Endothelial cell of umbilical vein (primary cell): ENCODE measurements around the gene OR10J5. TPM values are rescaled to one million over a fixed set of nuclear protein-coding genes. Genes with fewer than 3 reads are reported as not detected.

Experiments
- BruUV-seq: library from RNA; stranded (reverse); fragments of 400-500 nt; replicated peaks from 2 replicates; lab custom pipeline; 2021; lab: Mats Ljungman, UMichigan
- CTCF ChIA-PET: fragments of 300-600, 350-600 bp; sonication (Branson Sonifier 250); formaldehyde crosslinking; loops from one replicate; lab custom pipeline; 2021; ENCODE audit warnings: antibody characterized with exemption, inconsistent platforms; lab: Charles Lee
- POLR2A ChIA-PET: fragments of 300-600, 350-600 bp; sonication (Branson Sonifier 250); formaldehyde crosslinking; loops from one replicate; lab custom pipeline; 2021; ENCODE audit warnings: antibody characterized with exemption, inconsistent platforms; lab: Charles Lee
- DNase-seq: peaks from one replicate; pipeline ENCODE4 v3.0.0-alpha.2; 2011; ENCODE audit warnings: low read depth, low spot score
- FAIRE-seq: peaks from 2 replicates; lab custom pipeline; 2011; peaks lifted over from hg19 to GRCh38; lab: Jason Lieb, UNC
- H2AFZ ChIP-seq: 2 replicates; pipeline ENCODE4 v1.6.0; 2012; ENCODE audit warnings: low read depth, low read length, control low read depth, inconsistent platforms
- H3K27ac ChIP-seq: 2 replicates; pipeline ENCODE4 v1.5.1; 2011; ENCODE audit warnings: low read depth, mild to moderate bottlenecking, control low read depth, low read length, moderate library complexity; ENCODE audit not compliant: insufficient read depth
- H3K27me3 ChIP-seq, 2 experiments: 2 replicates each; pipeline versions ENCODE4 v1.6.0 to v1.6.1; 2011; ENCODE audit warnings: low read length in 2 of 2, mixed read lengths in 1 of 2; ENCODE audit not compliant: control insufficient read depth in 2 of 2, insufficient read depth in 2 of 2
- H3K36me3 ChIP-seq, 2 experiments: 2 replicates in 1 of 2; 3 replicates in 1 of 2; pipeline ENCODE4 v1.5.1; 2011; ENCODE audit warnings: low read length in 2 of 2, mild to moderate bottlenecking in 1 of 2, moderate library complexity in 1 of 2; ENCODE audit not compliant: control insufficient read depth in 2 of 2, insufficient read depth in 2 of 2; ENCODE audit errors: extremely low read depth in 1 of 2
- H3K4me1 ChIP-seq: 3 replicates; pipeline ENCODE4 v1.5.1; 2011; ENCODE audit warnings: mild to moderate bottlenecking, low read length; ENCODE audit not compliant: control insufficient read depth, insufficient read depth; ENCODE audit errors: extremely low read depth
- H3K4me2 ChIP-seq: 2 replicates; pipeline ENCODE4 v1.6.1; 2011; ENCODE audit warnings: low read length, control low read depth, mixed read lengths; ENCODE audit not compliant: insufficient read depth
- H3K4me3 ChIP-seq, 3 experiments: fragments of 200-600 bp in 1 of 3; sonication (generic), shearing (Covaris generic) in 1 of 3; replicated peaks in 1 of 3; 2 replicates each; pipeline ENCODE4 v1.5.1; 2011 to 2016; ENCODE audit warnings: control low read depth in 3 of 3, low read length in 3 of 3, mild to moderate bottlenecking in 2 of 3, inconsistent platforms in 1 of 3, low read depth in 1 of 3, moderate library complexity in 1 of 3; ENCODE audit not compliant: insufficient read depth in 1 of 3
- H3K79me2 ChIP-seq: 2 replicates; pipeline ENCODE4 v1.6.0; 2012; ENCODE audit warnings: low read length, inconsistent platforms; ENCODE audit not compliant: control insufficient read depth, insufficient read depth
- H3K9ac ChIP-seq: replicated peaks from 2 replicates; pipeline ENCODE3; 2011; ENCODE audit warnings: low read length, control low read depth; ENCODE audit not compliant: insufficient read depth; ENCODE audit errors: extremely low read depth
- H3K9me1 ChIP-seq: replicated peaks from 3 replicates; pipeline ENCODE4 v1.6.0; 2011; ENCODE audit warnings: mild to moderate bottlenecking, low read length; ENCODE audit not compliant: control insufficient read depth, insufficient read depth; ENCODE audit errors: extremely low read depth
- H3K9me3 ChIP-seq: replicated peaks from 2 replicates; pipeline ENCODE4 v1.5.1; 2012; ENCODE audit warnings: low read length, inconsistent platforms; ENCODE audit not compliant: control insufficient read depth, insufficient read depth
- H4K20me1 ChIP-seq: replicated peaks from 2 replicates; pipeline ENCODE3; 2011; ENCODE audit warnings: mild to moderate bottlenecking, low read length; ENCODE audit not compliant: control insufficient read depth, insufficient read depth; ENCODE audit errors: extremely low read depth
- EZH2 ChIP-seq: IDR thresholded peaks from 2 replicates; pipeline ENCODE4 v1.6.1; 2012; ENCODE audit warnings: borderline replicate concordance, low read depth, mild to moderate bottlenecking, moderate library complexity, low read length, inconsistent platforms; ENCODE audit not compliant: severe bottlenecking
- FOS ChIP-seq: IDR thresholded peaks from 2 replicates; pipeline ENCODE4 v1.6.1; 2011; ENCODE audit warnings: mild to moderate bottlenecking, low read length, moderate library complexity, borderline replicate concordance; ENCODE audit not compliant: insufficient read depth
- GATA2 ChIP-seq: IDR thresholded peaks from 2 replicates; pipeline ENCODE4 v1.7.0; 2011; ENCODE audit warnings: low read depth, mild to moderate bottlenecking, moderate library complexity, mixed read lengths, low read length; ENCODE audit not compliant: insufficient read length, insufficient read depth
- JUN ChIP-seq: IDR thresholded peaks from 2 replicates; pipeline ENCODE4 v1.6.1; 2011; ENCODE audit warnings: borderline replicate concordance, low read depth; ENCODE audit not compliant: insufficient read length, insufficient read depth
- MYC ChIP-seq: IDR thresholded peaks from one replicate; pipeline ENCODE4 v1.6.1; 2011; ENCODE audit warnings: mild to moderate bottlenecking, low read depth, low read length
- POLR2A ChIP-seq: IDR thresholded peaks from 2 replicates; pipeline ENCODE4 v1.6.1; 2012; ENCODE audit warnings: low read depth, mild to moderate bottlenecking, control low read depth, low read length
- POLR2AphosphoS5 ChIP-seq: IDR thresholded peaks from 2 replicates; pipeline ENCODE4 v1.6.1; 2012; ENCODE audit warnings: low read depth, mild to moderate bottlenecking, control low read depth, low read length, moderate library complexity; ENCODE audit not compliant: insufficient read depth
- dilution Hi-C: fragments of 300-500 bp; cut with MboI; formaldehyde crosslinking; loops from one replicate; pipeline ENCODE4 v1.15.0; 2019; ENCODE audit warnings: low sequenced_read_pairs; ENCODE audit not compliant: extremely low pct_ligation_motif_present
- intact Hi-C: fragments of 100-400 bp; cut with micrococcal nuclease; formaldehyde crosslinking; loops from one replicate; pipeline ENCODE4 v1.10.0; 2022
- polyA plus RNA-seq, 4 experiments: library from polyadenylated mRNA; depleted of rRNA in 3 of 4; stranded (reverse) in 3 of 4; unstranded in 1 of 4; fragments of >200 nt; gene quantifications; 2 replicates each; pipeline versions ENCODE4 v1.2.1 to v1.2.3, GENCODE V29; 2011 to 2012; ENCODE audit warnings: missing spikeins in 1 of 4
- total RNA-seq: library from RNA; stranded (reverse); gene quantifications from 2 replicates; pipeline ENCODE4 v1.2.3, GENCODE V29; 2021
- TF ChIP-seq, protein P1 (sequence below), 2 donors: IDR thresholded peaks; 1 replicate in 1 of 2; 2 replicates in 1 of 2; pipeline ENCODE4 v1.5.1; 2011; ENCODE audit warnings: low read length in 2 of 2, mild to moderate bottlenecking in 2 of 2, moderate library complexity in 2 of 2, control low read depth in 1 of 2, inconsistent platforms in 1 of 2, low read depth in 1 of 2; ENCODE audit not compliant: insufficient read depth in 1 of 2; ENCODE audit errors: extremely low read depth in 1 of 2
- TF ChIP-seq, protein P2 (sequence below): IDR thresholded peaks from 2 replicates; pipeline ENCODE4 v1.6.1; 2011; ENCODE audit not compliant: insufficient read depth, insufficient read length

The OR10J5 gene
- total and polyA plus RNA-seq, 2 donors (not counting 3 experiments of a cell fraction or from before 2014, with no cell fraction given) = not detected

DNA sequence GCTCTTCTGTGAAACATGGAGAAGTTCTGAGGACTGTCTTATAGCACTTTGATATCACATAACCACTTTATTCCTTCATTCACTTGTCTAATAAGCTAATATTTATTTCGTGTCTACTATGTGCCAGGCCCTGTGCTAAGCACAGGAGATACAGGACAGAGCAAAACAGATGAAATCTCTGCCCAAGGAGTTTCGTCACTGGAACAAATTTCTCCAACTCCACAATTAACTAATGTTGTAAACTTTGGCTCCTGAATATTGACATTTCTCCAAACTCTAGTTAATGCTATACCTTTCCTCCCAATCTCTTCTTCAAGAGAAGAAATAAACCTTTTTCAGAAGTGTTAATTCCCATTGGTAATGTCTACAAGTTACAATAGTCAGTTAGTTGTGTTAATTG lies 24.8 kb upstream of the OR10J5 start:
- dilution Hi-C loops = no loop called here

DNA sequence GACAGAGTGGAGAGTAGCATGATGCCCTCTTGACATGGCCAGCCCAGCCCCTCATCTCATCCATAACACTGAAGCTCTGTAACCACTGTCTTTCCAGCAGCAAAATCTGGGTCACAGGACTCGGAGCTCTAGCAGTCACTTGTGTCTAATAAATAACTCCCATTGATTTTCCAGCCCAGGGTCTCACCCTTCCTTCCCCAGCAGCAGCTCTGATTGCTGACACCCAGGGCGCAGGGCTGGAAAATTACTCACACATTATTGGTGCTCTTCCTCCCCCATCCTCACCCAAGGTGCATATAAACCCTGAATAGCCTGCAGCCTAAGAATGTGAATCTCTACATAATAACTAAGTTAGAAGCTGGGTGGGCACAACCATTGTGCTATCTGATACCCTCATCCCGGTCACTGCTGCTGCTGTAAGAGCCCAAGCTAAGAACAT lies 21.1 kb upstream of the OR10J5 start:
- Histone ChIP-seq H3K9me3 (no peaks in the 10 kb centered on the region), H2AFZ (no peak overlapping the region), H3K79me2 (no peaks in the 10 kb centered on the region), H3K36me3 (no peaks in the 10 kb centered on the region), H3K4me2 (no peak overlapping the region), H3K4me3 (no peak overlapping the region), H3K9me1 (no peaks in the 10 kb centered on the region), H3K27me3 (no peaks in the 10 kb centered on the region), H4K20me1 (no peaks in the 10 kb centered on the region), H3K27ac (no peak overlapping the region), H3K9ac (no peak overlapping the region), H3K4me1 (no peaks in the 10 kb centered on the region)
- POLR2A ChIA-PET = no interaction called here
- no peak for TF ChIP-seq FOS
- TF ChIP-seq POLR2AphosphoS5 = no peak
- TF ChIP-seq POLR2A = no peak
- TF ChIP-seq, protein P1, sequence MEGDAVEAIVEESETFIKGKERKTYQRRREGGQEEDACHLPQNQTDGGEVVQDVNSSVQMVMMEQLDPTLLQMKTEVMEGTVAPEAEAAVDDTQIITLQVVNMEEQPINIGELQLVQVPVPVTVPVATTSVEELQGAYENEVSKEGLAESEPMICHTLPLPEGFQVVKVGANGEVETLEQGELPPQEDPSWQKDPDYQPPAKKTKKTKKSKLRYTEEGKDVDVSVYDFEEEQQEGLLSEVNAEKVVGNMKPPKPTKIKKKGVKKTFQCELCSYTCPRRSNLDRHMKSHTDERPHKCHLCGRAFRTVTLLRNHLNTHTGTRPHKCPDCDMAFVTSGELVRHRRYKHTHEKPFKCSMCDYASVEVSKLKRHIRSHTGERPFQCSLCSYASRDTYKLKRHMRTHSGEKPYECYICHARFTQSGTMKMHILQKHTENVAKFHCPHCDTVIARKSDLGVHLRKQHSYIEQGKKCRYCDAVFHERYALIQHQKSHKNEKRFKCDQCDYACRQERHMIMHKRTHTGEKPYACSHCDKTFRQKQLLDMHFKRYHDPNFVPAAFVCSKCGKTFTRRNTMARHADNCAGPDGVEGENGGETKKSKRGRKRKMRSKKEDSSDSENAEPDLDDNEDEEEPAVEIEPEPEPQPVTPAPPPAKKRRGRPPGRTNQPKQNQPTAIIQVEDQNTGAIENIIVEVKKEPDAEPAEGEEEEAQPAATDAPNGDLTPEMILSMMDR (IDR thresholded peaks at IDR 0.05; ENCODE audit: extremely low read depth in 1 of 2, insufficient read depth in 1 of 2, low read depth in 1 of 2, low read length in 2 of 2) = no peak
- TF ChIP-seq, protein P2, sequence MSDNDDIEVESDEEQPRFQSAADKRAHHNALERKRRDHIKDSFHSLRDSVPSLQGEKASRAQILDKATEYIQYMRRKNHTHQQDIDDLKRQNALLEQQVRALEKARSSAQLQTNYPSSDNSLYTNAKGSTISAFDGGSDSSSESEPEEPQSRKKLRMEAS = no peak
- TF ChIP-seq GATA2 = no peak
- no peak for TF ChIP-seq JUN
- TF ChIP-seq EZH2 = no peak
- no peak for TF ChIP-seq MYC
- FAIRE-seq (no peak), DNase-seq (no peak)
- dilution Hi-C loops = no loop called here
- CTCF ChIA-PET = interaction anchor here (1.4 to 2.5 kb wide), 3 partner anchors 9 to 10 kb away, joined by 3 to 7 read pairs (median 4); no protein-coding TSS in a partner anchor
- intact Hi-C loops = no loop called here
- no TSS peak for BruUV-seq

More for the DNA sequence above, 24.8 kb upstream of the OR10J5 start:
- H3K9me3 ChIP-seq = no peaks in the 10 kb centered on the region
- no peaks in the 10 kb centered on the region for H3K27me3 ChIP-seq
- no peak for FAIRE-seq
- TF ChIP-seq, protein P1 (IDR thresholded peaks at IDR 0.05; ENCODE audit: extremely low read depth in 1 of 2, insufficient read depth in 1 of 2, low read depth in 1 of 2, low read length in 2 of 2) = no peak
- TF ChIP-seq JUN (no peak), POLR2AphosphoS5 (no peak), MYC (no peak)
- TF ChIP-seq, protein P2 = no peak
- H3K27ac ChIP-seq = no peak overlapping the region
- no peak overlapping the region for H3K9ac ChIP-seq
- intact Hi-C loops = no loop called here
- H3K9me1 ChIP-seq = no peaks in the 10 kb centered on the region
- H3K4me3 ChIP-seq = no peak overlapping the region
- POLR2A ChIA-PET = no interaction called here
- H3K4me2 ChIP-seq = no peak overlapping the region
- H2AFZ ChIP-seq = no peak overlapping the region
- H3K79me2 ChIP-seq = no peaks in the 10 kb centered on the region
- H4K20me1 ChIP-seq = no peaks in the 10 kb centered on the region
- no peaks in the 10 kb centered on the region for H3K4me1 ChIP-seq
- DNase-seq = no peak
- no TSS peak for BruUV-seq
- CTCF ChIA-PET = no interaction called here
- H3K36me3 ChIP-seq = no peaks in the 10 kb centered on the region
